ENCODE measurements around the gene LRRC75A. TPM values are rescaled to one million over a fixed set of nuclear protein-coding genes. Genes with fewer than 3 reads are reported as not detected.

Gene LRRC75A
- total RNA-seq, 1 experiment from 2014 or later: 1.2 TPM

DNA sequence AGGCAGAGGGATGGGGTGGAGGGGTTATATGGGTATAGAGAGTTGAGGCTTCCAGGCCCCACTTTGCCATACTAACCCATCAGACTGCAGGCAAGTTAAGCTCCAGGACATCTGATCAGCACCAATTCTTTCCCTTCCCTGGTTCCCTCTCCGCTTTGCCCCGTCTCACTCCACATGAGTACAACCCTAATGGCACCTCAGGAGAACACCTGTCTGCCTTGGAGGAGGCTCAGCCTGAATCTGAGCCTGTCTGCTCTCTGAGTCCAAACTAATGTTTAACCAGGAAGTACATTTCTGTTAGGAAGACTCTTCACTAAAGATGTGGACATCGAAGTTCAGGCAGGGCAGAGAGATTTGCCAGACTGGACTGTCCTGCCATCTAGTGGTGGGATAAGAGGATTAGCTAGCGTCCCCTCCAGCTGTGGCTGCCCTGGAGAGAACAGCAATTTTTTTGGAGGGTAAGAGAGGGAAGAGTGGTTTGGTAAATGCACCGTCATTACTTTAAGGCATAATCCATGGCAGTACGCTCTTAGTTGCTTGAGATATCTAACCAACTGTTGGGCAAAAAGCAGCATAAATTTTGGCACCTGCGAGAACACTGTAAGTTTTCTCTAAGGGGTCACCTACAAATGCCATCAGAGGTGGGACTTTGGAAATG, 29.2 kb upstream of the LRRC75A start:
- intact Hi-C loops (cut with micrococcal nuclease; ENCODE audit: unreplicated experiment) (loop anchor here (1.0 kb wide), 1 partner anchor 68 kb away; no protein-coding TSS in a partner anchor), in situ Hi-C loops (cut with HindIII; ENCODE audit: low pct_unique_long_range_greater_than_20kb, low sequenced_read_pairs) (no loop called here)
- CTCF ChIA-PET: interaction anchor here (0.7 to 2.0 kb wide), 3 partner anchors 68 to 158 kb away, joined by 3 to 36 read pairs (median 7); no protein-coding TSS in a partner anchor
- no peaks in the 10 kb centered on the region for H3K9me3 ChIP-seq (ENCODE audit: control insufficient read depth, insufficient read depth, low read depth, low read length)
- POLR2A ChIA-PET: interaction anchor here (0.5 to 0.6 kb wide), 2 partner anchors 37 to 140 kb away, joined by 3 to 5 read pairs; partner anchors contain the start of gene UBB
- ATAC-seq: peak; percentile 97
- DNase-seq (ENCODE audit: low read depth, low spot score): peak; percentile 63
- H3K27ac ChIP-seq (ENCODE audit: low read length): 0 out of 2 replicates have a peak overlapping the region, but pooled peaks have one; percentile 29
- BruUV-seq (replicated peaks): no TSS peak
- no peaks in the 10 kb centered on the region; the same call in 1 of the 2 replicates for H3K4me1 ChIP-seq (ENCODE audit: control insufficient read depth, insufficient read depth, low read length)
- TF ChIP-seq POLR2AphosphoS5 (IDR thresholded peaks at IDR 0.05; ENCODE audit: low read depth, low read length): no peak
- TF ChIP-seq, protein P1, sequence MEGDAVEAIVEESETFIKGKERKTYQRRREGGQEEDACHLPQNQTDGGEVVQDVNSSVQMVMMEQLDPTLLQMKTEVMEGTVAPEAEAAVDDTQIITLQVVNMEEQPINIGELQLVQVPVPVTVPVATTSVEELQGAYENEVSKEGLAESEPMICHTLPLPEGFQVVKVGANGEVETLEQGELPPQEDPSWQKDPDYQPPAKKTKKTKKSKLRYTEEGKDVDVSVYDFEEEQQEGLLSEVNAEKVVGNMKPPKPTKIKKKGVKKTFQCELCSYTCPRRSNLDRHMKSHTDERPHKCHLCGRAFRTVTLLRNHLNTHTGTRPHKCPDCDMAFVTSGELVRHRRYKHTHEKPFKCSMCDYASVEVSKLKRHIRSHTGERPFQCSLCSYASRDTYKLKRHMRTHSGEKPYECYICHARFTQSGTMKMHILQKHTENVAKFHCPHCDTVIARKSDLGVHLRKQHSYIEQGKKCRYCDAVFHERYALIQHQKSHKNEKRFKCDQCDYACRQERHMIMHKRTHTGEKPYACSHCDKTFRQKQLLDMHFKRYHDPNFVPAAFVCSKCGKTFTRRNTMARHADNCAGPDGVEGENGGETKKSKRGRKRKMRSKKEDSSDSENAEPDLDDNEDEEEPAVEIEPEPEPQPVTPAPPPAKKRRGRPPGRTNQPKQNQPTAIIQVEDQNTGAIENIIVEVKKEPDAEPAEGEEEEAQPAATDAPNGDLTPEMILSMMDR (IDR thresholded peaks at IDR 0.05): peak; percentile 90
- no peaks in the 10 kb centered on the region for H3K27me3 ChIP-seq (ENCODE audit: control insufficient read depth, insufficient read depth, low read length)
- H3K36me3 ChIP-seq (ENCODE audit: control insufficient read depth, insufficient read depth, low read length): no peaks in the 10 kb centered on the region
- no peak overlapping the region for H3K4me3 ChIP-seq (ENCODE audit: low read depth in 2 of 2, low read length in 2 of 2)

DNA sequence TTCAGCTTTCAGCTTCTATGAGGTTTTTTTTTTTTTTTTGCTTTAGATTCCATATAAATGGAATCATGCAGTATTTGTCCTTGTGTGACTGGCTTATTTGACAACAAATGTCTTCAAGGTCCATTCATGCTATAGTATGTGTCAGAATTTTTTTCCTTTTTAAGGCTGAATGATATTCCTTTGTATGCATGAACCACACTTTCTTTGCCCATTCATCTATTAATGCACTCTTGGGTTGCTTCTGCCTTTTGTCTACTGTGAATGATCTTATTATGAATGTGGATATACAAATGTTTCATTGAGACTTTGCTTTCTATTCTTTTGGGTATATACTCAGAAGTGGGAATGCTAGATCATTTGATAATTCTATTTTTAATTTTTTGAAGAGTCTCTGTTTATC, 27.0 kb upstream of the LRRC75A start:
- Histone ChIP-seq H3K4me1 (ENCODE audit: control insufficient read depth, insufficient read depth, low read length) (no peaks in the 10 kb centered on the region; the same call in 1 of the 2 replicates), H3K27me3 (ENCODE audit: control insufficient read depth, insufficient read depth, low read length) (no peaks in the 10 kb centered on the region), H3K4me3 (ENCODE audit: low read depth in 2 of 2, low read length in 2 of 2) (no peak overlapping the region), H3K27ac (ENCODE audit: low read length) (no peak overlapping the region), H3K9me3 (ENCODE audit: control insufficient read depth, insufficient read depth, low read depth, low read length) (no peaks in the 10 kb centered on the region), H3K36me3 (ENCODE audit: control insufficient read depth, insufficient read depth, low read length) (no peaks in the 10 kb centered on the region)
- POLR2A ChIA-PET: interaction anchor here (1.0 kb wide), 1 partner anchor 81 kb away, joined by 10 read pairs; no protein-coding TSS in a partner anchor
- ATAC-seq (no peak), DNase-seq (ENCODE audit: low read depth, low spot score) (no peak)
- in situ Hi-C loops (cut with HindIII; ENCODE audit: low pct_unique_long_range_greater_than_20kb, low sequenced_read_pairs): no loop called here
- intact Hi-C loops (cut with micrococcal nuclease; ENCODE audit: unreplicated experiment): no loop called here
- CTCF ChIA-PET: no interaction called here
- TF ChIP-seq, protein P2, sequence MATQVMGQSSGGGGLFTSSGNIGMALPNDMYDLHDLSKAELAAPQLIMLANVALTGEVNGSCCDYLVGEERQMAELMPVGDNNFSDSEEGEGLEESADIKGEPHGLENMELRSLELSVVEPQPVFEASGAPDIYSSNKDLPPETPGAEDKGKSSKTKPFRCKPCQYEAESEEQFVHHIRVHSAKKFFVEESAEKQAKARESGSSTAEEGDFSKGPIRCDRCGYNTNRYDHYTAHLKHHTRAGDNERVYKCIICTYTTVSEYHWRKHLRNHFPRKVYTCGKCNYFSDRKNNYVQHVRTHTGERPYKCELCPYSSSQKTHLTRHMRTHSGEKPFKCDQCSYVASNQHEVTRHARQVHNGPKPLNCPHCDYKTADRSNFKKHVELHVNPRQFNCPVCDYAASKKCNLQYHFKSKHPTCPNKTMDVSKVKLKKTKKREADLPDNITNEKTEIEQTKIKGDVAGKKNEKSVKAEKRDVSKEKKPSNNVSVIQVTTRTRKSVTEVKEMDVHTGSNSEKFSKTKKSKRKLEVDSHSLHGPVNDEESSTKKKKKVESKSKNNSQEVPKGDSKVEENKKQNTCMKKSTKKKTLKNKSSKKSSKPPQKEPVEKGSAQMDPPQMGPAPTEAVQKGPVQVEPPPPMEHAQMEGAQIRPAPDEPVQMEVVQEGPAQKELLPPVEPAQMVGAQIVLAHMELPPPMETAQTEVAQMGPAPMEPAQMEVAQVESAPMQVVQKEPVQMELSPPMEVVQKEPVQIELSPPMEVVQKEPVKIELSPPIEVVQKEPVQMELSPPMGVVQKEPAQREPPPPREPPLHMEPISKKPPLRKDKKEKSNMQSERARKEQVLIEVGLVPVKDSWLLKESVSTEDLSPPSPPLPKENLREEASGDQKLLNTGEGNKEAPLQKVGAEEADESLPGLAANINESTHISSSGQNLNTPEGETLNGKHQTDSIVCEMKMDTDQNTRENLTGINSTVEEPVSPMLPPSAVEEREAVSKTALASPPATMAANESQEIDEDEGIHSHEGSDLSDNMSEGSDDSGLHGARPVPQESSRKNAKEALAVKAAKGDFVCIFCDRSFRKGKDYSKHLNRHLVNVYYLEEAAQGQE (IDR thresholded peaks at IDR 0.05; ENCODE audit: insufficient read depth in 1 of 2, low read depth in 2 of 2, low read length in 1 of 2): no peak
- TF ChIP-seq TCF7L2 (IDR thresholded peaks at IDR 0.05; ENCODE audit: low read depth, low read length): no peak
- no peak for TF ChIP-seq POLR2AphosphoS5 (IDR thresholded peaks at IDR 0.05; ENCODE audit: low read depth, low read length)
- no peak for TF ChIP-seq SIN3A (IDR thresholded peaks at IDR 0.05; ENCODE audit: borderline replicate concordance, insufficient read depth, low read depth, low read length)
- TF ChIP-seq, protein P1 (IDR thresholded peaks at IDR 0.05): no peak
- no TSS peak for BruUV-seq (replicated peaks)

Data from Panc1 (cell line).